SIG-M5 treated with dmso at 0.1 percent for 504 hours (cell line): Measurements from ENCODE around the gene VSTM2B.

Source experiments
- DNase-seq: peaks from one replicate; lab custom pipeline; 2025; ENCODE audit not compliant: unreplicated experiment; lab: John Stamatoyannopoulos, UW

Gene VSTM2B

DNA sequence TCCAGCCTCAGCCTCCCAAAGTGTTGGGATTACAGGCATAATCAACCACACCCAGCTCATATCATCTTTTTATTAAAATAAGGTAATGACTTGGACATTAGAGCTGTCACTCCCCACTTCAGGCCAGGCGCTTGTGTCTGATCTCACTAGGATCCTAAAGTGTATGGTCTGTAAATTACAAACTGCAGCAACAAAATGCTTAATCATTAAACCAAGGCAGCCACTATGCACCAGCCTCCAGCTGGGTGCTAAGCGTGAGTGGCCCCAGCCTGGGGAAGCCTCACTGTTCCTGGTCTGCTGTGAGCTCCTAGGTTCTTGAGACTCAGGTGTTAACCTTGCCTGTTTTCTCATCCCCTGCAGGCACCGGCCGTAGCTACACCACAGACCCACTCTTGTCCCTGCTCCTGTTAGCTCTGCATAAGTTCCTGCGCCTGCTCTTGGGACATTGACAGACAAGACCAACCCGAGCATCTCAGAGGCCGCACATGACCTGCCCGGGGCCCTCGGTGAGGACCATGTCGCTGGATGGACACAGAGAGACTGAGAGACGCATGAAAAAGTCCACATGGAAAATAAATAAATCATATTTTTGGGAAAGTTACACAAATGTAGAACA is 37.8 kb downstream of the VSTM2B start:
- DNase-seq, result no peak

DNA sequence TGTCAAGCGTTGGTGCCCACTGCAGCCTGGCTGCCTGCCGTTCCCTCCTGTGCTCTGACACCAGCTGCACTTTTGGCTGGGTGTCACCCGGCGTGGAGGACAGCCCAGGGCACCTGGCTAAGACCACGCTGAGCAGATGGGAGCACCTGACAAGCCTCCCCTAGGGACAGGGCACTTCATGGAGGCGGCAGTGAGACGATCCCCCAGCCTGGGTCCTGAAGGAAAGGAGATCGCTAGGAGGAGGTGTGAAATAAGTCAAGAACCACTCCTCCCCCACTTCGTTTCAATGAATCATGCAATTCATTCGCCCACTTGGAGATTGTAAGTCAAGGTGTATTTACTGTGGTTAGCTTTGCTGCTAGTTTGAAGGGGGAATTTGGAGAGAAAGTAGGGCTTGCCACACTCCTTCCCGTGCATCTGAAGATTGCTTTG is 38.8 kb downstream of the VSTM2B start:
- DNase-seq, result no peak

DNA sequence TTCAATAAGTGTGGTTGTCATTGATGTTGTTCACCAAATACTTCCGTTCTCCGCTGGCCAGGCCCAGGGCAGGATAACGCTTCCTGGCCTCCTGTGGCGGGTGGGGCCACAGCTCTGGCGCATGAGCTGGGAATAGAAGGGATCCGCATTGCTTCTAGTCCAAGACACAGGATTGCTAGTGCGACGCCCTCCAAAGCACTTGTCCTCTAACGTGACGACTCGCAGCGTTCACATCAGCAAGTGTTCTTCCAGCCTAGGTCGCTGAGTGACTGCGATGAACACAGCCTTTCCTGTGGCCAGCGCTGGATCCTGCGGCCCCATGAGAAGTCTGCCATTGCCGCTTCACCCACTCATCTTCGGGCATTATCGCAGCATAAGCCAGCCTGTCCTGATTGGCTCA is 39.4 kb downstream of the VSTM2B start:
- no peak for DNase-seq

DNA sequence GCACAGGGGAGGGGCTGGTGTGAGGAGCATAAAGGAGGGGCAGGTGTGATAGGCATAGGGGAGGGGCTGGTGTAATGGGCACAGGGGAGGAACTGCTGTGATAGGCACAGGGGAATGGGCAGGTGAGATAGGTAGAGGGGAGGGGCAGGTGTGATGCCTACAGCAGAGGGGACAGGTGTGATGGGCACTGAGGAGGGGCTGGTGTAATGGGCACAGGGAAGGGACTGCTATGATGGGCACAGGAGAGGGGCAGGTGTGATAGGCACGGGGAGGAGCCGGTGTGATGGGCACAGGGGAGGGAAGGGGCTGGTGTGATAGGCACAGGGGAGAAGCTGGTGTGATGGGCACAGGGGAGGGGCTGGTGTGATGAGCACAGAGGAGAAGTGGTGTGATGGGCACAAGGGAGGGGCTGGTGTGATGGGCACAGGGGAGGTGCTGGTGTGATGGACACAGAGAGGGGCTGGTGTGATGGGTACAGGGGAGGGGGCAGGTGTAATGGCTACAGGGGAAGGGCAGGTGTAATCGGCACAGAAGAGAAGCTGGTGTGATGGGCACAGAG is 40.8 kb downstream of the VSTM2B start:
- no peak for DNase-seq

DNA sequence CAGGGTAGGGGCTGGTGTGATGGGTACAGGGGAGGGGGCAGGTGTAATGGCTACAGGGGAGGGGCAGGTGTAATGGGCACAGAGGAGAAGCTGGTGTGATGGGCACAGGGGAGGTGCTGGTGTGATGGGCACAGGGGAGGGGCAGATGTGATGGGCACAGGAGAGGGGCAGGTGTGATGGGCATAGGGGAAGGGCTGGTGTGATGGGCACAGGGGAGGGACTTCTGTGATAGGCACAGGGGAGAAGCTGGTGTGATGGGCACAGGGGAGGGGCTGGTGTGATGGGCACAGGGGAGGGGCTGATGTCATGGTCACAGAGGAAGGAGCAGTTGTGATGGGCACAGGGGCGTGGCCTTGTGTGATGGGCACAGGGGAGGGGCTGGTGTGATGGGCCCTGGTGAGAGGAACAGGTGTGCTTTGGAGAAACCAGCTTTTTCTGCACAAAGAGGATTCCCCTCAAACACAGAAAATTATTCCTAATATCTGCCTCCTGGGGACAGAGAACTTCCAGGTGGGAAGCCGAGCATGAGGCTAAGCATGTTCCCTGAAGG is 41.6 kb downstream of the VSTM2B start:
- no peak for DNase-seq

DNA sequence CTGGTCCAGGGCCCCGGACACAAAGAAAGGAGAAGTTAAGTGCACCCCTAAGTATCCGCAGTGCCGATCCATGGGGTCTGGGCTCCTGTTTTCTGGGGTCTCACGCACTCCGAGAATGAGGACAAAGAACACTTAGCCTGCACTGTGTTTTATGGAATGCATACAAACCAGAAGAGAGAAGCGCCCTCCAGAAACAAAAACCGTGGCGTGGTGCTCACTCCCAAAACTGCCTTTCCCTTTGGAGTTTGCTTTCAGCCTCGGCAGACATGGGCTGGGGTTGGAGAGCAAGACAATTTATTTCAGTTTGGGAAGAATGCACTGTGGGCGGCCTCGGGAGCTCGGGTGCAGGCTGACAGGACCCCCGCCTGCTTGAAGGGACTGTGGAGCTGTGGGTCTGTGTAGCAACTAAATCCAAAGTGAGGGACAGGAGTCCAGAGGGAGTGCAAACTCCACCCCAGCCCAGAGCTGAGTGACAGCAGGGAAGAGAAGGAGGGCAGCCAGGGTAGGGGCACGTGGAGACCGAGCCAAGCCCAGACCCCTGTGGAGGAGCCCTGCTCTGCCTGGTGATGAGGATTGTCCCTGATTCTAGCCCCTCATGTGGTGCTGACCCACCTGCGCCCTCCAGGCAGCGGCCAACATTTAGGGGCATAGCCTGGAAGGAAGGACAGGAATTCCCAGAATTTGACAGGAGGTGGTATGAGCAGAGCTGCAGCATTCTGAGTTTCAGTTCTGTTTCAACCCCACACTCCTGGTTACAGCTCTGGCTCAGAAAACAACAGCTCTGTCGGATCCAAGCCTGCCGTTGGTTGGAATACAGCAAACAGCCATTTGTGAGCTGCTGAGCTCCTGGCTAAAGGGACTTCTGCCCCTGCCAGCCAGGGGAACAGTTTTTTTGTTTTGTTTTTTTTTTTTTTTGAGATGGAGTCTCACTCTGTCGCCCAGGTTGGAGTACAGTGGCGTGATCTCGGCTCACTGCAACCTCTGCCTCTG is 42.5 kb downstream of the VSTM2B start:
- no peak for DNase-seq

DNA sequence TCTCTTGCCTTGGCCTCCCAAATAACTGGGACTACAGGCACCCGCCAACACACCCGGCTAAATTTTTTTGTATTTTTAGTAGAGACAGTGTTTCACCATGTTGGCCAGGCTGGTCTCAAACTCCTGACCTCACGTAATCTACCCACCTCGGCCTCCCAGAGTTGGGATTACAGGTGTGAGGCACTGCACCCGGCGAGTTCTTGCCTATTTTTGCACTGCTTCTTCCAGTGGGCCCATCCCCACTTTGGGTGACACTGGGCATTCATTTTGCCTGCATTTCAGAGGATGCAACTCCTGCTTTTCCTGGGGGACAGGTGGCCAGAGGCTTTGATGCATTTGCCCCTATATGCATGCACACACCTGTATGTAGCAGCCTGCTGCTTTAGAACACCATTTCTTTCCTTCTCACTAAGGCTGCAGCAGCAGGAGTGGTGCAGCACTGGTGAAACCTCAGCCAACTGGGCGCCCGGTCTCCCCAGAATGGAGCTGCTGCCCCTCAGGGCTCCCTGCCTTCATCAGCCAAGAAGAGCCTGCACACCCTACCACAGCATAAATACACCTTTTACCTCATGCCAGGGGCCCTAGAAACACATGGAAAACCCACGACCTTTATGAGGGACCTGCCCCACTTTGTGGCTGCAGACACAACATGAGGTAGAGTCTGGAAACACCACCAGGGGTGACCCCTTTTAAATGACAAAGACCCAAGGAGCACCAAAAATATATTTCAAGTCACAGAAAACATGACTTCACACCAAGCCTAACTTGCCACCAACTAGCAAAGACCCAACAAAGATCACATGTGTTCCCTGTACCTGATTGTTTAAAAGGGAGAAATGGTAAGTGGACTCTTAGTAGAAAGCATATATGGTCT is 43.5 kb downstream of the VSTM2B start:
- DNase-seq, result no peak

DNA sequence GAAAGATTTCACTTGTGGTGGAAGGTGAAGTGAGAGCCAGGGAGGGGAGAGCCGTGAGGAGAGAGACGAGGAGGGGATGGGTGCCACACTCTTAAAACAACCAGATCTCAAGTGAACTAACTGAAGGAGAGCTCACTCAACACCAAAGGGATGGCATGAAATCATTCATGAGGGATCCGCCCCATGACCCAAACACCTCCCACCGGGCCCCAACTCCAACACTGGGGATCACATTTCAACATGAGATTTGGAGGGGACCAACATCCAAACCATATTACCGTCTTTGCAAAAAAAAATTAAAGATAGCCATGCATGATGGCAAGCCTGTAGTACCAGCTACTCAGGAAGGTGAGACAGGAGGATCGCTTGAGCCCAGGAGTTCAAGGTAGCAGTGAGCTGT is 45.4 kb downstream of the VSTM2B start:
- no peak for DNase-seq

DNA sequence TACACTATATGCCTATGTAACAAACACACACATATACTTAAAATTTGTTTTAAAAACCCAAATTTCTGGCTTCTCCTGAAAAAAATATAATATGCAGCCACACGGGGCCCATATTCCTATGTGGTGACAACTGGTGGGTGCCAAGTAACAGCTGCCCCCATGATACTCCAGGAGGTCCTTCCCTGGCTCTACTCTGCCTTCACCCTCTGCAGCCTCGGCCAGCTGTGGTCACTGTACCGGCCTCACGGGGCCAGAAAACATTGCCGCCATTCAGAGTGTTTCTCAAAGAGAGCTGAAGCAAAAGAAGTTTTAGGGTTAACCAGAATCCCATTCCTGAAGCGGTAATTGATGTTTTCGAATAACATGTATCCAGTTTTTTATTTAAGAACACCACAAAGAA is 47.7 kb downstream of the VSTM2B start:
- no peak for DNase-seq

DNA sequence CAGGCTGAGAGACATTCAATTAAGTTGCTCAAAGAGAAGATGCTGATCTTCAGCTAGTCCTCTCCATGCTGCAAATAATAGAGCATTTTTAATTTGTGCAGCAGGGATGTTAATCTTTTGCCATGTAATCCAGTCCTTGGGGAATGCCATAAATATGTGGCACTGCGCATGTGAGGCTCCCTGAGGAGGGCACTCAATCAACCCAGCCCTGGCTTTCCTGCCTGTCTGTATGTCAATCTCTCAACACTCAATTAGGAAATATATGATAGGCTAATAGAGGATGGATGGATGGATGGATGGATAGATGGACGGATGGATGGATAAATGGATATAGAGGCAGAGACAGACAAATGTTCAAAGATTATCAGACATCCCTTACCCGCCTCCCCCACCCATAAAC is 48.7 kb downstream of the VSTM2B start:
- DNase-seq, result no peak

DNA sequence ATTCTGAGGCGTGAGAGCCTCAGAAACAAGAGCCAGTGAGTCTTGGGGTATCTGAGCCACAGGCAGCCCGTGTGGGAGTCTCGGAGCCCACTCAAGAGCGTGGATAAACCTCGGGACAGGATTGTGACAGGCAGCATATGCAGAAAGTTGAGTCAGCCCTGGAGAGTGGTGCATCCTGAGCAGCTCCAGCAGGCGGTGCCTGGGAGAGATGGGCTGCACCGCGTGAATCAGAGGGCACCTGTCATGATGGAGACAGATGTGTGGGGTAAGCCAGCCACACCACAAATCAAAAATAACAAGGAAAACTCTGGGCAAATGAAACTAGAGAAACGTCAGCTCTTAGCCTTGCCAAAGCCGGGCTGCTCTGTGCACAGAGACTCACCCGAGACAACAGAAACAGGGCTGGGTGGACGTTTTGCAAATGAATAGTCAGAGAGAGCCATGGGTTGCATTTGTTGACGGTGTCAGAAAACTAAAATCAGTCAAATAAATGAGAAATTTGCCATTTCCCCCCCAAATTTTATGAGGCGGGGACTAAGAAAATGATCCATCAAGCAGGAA is 50.3 kb downstream of the VSTM2B start:
- DNase-seq, result no peak

DNA sequence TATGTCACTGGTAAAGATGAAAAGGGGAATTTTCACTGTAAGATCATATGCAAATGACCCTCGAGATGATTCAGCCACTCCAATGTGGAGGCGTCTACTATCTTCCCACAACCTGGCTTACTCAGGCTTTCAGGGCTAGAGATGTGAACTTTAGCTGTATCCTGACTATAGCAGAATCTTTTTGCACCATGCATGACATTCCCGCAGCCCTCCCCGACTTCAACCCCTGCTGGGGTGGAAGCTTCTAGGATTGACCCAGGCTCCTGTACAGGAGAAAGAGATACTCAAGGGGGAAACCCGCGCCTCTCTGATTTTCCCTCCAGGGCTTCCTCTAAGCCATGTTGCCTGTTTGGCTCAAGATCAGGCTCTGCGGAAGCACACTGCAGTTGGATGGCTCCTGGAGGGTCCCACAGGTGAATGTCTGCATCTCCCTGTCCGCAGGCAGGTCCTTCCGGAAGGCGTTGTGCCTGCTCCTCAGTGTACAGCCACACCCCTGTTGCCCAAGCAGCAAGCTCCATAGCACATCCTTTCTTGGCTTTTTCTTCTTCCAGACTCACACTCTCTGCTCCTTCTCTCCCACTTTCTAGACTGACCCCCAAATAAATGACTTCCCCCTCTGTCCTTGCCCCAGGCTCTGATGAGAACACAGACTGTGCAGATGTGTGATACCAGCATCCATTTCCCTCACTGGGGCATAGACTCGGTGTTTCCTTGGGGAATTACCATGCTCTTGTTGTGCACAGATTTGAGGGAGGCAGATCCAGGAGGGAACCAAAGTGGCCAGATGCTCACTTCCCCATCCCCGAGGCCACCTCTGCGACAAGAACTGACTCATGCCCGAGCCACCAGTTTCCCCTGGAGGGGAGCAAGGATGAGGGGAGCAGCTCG is 51.2 kb downstream of the VSTM2B start:
- no peak for DNase-seq

DNA sequence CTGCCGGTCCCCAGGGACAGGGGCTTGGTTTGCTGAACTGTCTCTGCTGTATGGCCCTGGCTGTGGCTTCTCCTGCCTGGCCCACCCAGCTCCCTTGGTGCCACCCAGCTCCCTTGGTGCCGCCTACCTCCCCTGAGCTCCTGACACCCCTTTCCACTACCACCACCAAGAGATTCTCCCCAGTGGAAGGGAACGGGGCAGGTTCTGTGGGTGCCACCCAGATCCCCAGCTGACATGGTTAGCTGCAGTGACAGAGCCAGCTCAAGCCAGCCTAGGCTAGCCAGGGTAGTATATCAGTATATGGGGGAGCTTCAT is 51.8 kb downstream of the VSTM2B start:
- no peak for DNase-seq

DNA sequence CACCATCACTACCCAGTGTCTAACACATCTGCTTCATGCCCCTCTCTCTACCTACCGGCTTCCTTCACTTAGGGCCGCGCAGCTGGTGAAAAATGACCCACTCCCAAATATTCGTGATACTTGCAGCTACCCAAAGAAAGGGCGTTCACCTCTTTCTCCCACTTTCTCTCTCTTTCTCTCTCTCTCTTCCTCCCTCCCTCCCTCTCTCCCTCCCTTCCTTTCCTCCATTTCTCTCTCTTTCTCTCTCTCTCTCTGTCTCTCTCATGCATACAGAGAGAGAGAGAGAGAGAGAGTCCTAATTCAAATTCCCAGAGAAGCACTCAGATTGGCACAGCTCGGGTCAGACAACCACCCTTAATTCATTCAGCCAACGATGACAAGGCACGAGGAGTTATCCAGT is 52.6 kb downstream of the VSTM2B start:
- DNase-seq, result no peak

DNA sequence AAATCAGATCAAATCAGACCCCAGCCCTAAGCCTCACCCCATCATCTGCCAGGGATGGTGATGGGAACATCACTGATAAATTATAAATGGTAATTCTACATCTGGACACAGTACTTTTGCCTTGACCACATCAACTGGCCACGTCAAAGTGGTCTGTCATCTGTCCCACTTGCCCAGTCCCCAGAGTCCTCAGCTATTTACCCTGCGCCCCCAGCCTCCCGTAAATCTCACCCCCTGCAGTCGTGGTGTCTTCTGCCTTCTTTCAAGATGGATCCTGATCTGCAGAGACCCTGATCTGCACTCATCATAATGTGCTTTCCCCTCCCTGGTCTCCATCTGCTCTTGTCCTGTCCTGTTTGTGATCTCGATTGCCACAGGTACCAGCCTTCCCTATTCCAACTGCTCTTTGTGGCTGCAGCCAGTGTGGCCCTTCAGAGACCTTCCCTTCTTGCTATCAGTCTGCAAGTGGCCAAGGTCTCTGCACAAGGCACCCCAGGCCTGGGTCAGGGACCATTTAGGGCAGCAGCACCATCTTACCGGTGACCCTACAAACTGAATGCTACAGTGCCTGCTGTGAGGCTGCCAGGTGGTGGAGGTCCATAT is 53.6 kb downstream of the VSTM2B start:
- no peak for DNase-seq

DNA sequence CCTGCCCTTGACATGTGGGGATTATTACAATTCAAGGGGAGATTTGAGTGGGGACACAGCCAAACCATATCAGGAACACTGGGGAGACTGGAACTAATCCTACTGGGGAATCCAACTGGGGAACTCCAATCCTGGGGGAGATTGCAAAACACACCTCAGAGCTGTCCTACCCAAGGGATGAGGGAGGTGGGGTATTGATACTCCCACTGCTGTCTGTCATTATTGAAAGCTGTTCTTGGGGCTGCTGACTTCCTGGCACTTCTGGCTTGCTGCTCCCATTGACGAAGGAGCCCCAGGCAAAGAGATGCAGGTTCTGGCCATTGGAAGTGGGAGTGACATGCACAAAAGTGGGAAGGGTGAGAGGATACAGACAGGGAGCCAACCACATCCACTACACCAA is 55.6 kb downstream of the VSTM2B start:
- no peak for DNase-seq

DNA sequence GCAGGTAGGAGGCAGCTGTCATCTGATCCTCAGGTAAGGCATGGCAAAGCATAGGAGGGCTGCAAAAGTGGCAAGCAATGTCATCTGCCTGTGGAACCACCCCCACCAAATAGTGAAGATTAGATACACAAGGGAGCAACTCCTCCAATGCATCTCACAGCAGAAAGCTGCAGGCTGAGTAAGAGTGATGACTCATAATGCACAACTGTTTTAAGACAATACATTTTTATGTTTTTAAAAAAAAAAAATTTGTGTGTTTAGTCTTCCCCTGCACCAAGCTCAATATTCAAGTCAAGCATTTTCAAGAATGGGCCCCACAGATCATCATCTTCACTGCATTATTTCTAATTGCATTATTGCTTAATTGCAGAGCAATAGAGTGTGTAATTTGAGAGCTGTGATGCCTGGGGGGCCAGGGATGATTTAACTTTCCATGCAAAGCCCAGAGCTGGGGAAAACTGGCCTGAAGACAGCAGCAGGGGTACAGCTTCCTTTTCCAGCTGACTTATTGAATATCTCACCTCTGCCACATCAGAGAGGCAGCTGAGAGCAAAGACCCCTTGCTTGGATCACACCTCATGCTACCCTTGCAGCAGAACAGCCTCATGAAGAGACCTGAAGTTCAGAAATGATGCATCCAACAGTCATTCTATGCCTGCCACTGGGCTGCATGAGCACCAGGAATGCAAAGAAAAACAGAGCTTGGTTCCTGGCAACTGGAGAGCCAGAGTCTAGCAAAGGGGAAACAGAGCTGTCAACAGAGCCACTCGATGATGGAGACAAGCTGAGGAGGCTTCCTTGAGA is 57.6 kb downstream of the VSTM2B start:
- no peak for DNase-seq

DNA sequence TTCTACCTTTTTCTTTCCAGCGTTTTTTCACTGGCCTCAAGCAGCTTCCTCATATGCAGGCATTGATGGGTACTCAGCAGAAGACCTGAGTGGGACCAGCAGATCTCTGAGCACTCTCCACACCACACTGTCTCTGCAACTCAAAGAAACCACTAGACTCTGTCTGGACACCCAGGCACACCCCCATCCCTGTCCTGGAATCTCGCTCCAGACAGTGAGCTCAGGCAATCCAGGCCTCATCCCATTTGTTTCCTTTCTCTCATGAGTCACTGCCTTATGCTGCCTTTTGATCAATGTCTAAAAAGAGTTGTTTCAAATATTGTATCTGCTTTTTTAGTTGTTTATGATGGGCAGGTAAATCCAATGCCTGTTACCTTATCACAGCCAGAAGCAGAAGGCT is 60.6 kb downstream of the VSTM2B start:
- no peak for DNase-seq

DNA sequence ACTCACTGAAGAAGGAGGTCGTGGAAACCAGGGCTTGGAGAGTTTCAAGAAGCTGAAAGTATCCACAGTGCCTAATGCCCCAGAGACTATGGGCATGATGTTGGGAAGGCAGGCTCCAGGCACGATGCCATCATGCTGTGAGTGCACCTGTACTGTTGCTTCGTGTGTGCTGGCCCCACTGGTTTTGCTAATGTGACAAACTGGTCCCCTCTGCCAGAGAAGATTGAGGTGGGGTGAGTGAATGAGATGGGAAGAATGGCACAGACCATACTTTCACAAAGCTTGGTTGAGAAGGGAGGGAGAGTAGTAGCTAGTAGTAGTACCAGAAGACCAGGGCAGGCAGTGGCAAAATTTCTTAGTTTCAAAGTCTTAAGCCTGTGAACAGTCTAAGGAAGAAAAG is 61.3 kb downstream of the VSTM2B start:
- no peak for DNase-seq
